Kidney epithelial cell (primary cell): Measurements from ENCODE around the gene KDM4F. TPM values are rescaled to one million over a fixed set of nuclear protein-coding genes. Genes with fewer than 3 reads are reported as not detected.
"Not testable (repeated sequence)": the region's sequence is repeated elsewhere in the genome, so short reads cannot be mapped to it uniquely, and the experiment has no call there.

Source experiments
- DNase-seq: peaks from one replicate; pipeline ENCODE4 v3.0.0-alpha.2; 2010; ENCODE audit warnings: low read depth
- H3K27me3 ChIP-seq: 2 replicates; pipeline ENCODE4 v1.6.0; 2011; ENCODE audit warnings: low read length; ENCODE audit not compliant: control insufficient read depth, insufficient read depth
- H3K36me3 ChIP-seq: 2 replicates; pipeline ENCODE4 v1.5.1; 2011; ENCODE audit warnings: low read length; ENCODE audit not compliant: control insufficient read depth, insufficient read depth
- H3K4me3 ChIP-seq: 2 replicates; pipeline ENCODE4 v1.5.1; 2011; ENCODE audit warnings: low read depth, mild to moderate bottlenecking, control low read depth, low read length
- CTCF ChIP-seq: IDR thresholded peaks from 2 replicates; pipeline ENCODE4 v1.5.1; 2011; ENCODE audit warnings: mild to moderate bottlenecking, moderate library complexity, low read length, control low read depth, inconsistent platforms; ENCODE audit not compliant: insufficient read depth, poor library complexity, severe bottlenecking
- total RNA-seq: library from RNA; depleted of rRNA; stranded (reverse); fragments of >200 nt; gene quantifications from 2 replicates; pipeline ENCODE4 v1.2.3, GENCODE V29; 2015

The KDM4F gene
- total RNA-seq, 1 donor from 2014 or later: not detected

- DNase-seq: no peak
- no peaks in the 10 kb centered on the region for H3K36me3 ChIP-seq
- no peak for TF ChIP-seq CTCF
- no peaks in the 10 kb centered on the region for H3K27me3 ChIP-seq
- H3K4me3 ChIP-seq: no peak within 1 kb of the TSS
Measured at GRCh38 chr11:95024958-95025357, 24.3 kb upstream of the KDM4F start, which contains the start of gene KDM4E. KDM4E (plus strand) TSS chr11:95025258; CDS start chr11:95025558, 300 bp downstream.

GRCh38 chr11:95025594-95025993 is 23.6 kb upstream of the KDM4F start:
- H3K4me3 ChIP-seq, DNase-seq: not testable (repeated sequence)

GRCh38 chr11:95028357-95028756 is 20.9 kb upstream of the KDM4F start:
- no peak for DNase-seq
- no peaks in the 10 kb centered on the region for H3K27me3 ChIP-seq
- H3K36me3 ChIP-seq: no peaks in the 10 kb centered on the region
- H3K4me3 ChIP-seq: no peak overlapping the region
- TF ChIP-seq CTCF: no peak

More at GRCh38 chr11:95025594-95025993, 23.6 kb upstream of the KDM4F start:
- not testable (repeated sequence) for H3K36me3 ChIP-seq, H3K27me3 ChIP-seq

- H3K4me3 ChIP-seq: no peak overlapping the region
Measured at GRCh38 chr11:95033051-95033450, 16.2 kb upstream of the KDM4F start.

GRCh38 chr11:95035316-95035715 is 13.9 kb upstream of the KDM4F start:
- DNase-seq: no peak

More at GRCh38 chr11:95033051-95033450, 16.2 kb upstream of the KDM4F start:
- Histone ChIP-seq H3K27me3 (no peaks in the 10 kb centered on the region), H3K36me3 (no peaks in the 10 kb centered on the region)
- DNase-seq: no peak
- TF ChIP-seq CTCF: no peak

GRCh38 chr11:95037356-95038035 is 11.7 kb upstream of the KDM4F start:
- H3K36me3 ChIP-seq, H3K27me3 ChIP-seq, DNase-seq: not testable (repeated sequence)
- H3K4me3 ChIP-seq: peak overlapping the region; percentile 38
- TF ChIP-seq CTCF: peak; percentile 21

More at GRCh38 chr11:95035316-95035715, 13.9 kb upstream of the KDM4F start:
- Histone ChIP-seq H3K4me3 (no peak overlapping the region), H3K27me3 (no peaks in the 10 kb centered on the region), H3K36me3 (no peaks in the 10 kb centered on the region)
- no peak for TF ChIP-seq CTCF
